ENCODE data around the gene IFNG.

DNA sequence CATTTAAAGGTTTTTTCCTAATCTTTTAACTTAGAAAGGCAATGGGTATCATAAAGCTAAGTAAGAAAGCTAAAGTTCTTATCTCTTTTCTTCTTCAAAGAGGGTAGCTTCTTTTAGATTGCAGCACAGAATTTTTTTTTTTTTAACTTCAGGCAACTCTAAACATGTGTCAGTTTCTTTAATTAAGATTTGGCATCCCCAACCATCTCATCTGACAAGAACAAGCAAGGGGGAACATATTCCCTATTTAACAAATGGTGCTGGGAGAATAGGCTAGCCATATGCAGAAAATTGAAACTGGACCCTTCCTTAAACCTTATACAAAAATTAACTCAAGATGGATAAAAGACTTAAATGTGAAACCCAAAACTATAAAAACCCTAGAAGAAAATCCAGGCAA is 14.3 kb upstream of the IFNG start:
- TF ChIP-seq, protein P1, sequence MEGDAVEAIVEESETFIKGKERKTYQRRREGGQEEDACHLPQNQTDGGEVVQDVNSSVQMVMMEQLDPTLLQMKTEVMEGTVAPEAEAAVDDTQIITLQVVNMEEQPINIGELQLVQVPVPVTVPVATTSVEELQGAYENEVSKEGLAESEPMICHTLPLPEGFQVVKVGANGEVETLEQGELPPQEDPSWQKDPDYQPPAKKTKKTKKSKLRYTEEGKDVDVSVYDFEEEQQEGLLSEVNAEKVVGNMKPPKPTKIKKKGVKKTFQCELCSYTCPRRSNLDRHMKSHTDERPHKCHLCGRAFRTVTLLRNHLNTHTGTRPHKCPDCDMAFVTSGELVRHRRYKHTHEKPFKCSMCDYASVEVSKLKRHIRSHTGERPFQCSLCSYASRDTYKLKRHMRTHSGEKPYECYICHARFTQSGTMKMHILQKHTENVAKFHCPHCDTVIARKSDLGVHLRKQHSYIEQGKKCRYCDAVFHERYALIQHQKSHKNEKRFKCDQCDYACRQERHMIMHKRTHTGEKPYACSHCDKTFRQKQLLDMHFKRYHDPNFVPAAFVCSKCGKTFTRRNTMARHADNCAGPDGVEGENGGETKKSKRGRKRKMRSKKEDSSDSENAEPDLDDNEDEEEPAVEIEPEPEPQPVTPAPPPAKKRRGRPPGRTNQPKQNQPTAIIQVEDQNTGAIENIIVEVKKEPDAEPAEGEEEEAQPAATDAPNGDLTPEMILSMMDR (conservative IDR thresholded peaks at IDR 0.05): no peak
- TF ChIP-seq EZH2 (IDR thresholded peaks at IDR 0.05; ENCODE audit: low read depth): no peak
